Inferior parietal cortex (tissue), 1 donor: ENCODE measurements around the gene HYI.
A peak's percentile ranks its signal among the peaks of the same experiment; 100 is the strongest.

Experiments
- DNase-seq: peaks from one replicate; pipeline ENCODE4 v3.0.0-alpha.2; 2016; ENCODE audit errors: extremely low spot score

HYI gene

GRCh38 chr1:43444836-43445235 lies 8.9 kb downstream of the HYI start:
- DNase-seq, result no peak

- no peak for DNase-seq
These were observed 9.4 kb downstream of the HYI start for GRCh38 chr1:43444151-43444828.

GRCh38 chr1:43443197-43443946 lies 10.4 kb downstream of the HYI start:
- DNase-seq, result no peak

GRCh38 chr1:43442756-43443155 lies 11.0 kb downstream of the HYI start:
- DNase-seq, result no peak

- no peak for DNase-seq
These were observed 11.7 kb downstream of the HYI start for GRCh38 chr1:43441894-43442637.

- DNase-seq, result no peak
These were observed 12.4 kb downstream of the HYI start for GRCh38 chr1:43441166-43441893.

GRCh38 chr1:43440358-43440757 lies 13.4 kb downstream of the HYI start:
- no peak for DNase-seq

- DNase-seq, result no peak
These were observed 13.9 kb downstream of the HYI start for GRCh38 chr1:43439781-43440180.

- DNase-seq, result no peak
These were observed 14.7 kb downstream of the HYI start for GRCh38 chr1:43438953-43439581.

GRCh38 chr1:43438576-43438952 lies 15.2 kb downstream of the HYI start:
- no peak for DNase-seq

GRCh38 chr1:43438006-43438405 lies 15.7 kb downstream of the HYI start:
- DNase-seq, result no peak

GRCh38 chr1:43437031-43437973 lies 16.4 kb downstream of the HYI start:
- DNase-seq, result no peak

- DNase-seq, result no peak
These were observed 17.4 kb downstream of the HYI start for GRCh38 chr1:43436371-43436770.

GRCh38 chr1:43435146-43436145 lies 18.3 kb downstream of the HYI start:
- peak; percentile 13 for DNase-seq

GRCh38 chr1:43434256-43434655 lies 19.5 kb downstream of the HYI start:
- no peak for DNase-seq

GRCh38 chr1:43432907-43433306 lies 20.8 kb downstream of the HYI start:
- DNase-seq, result no peak

GRCh38 chr1:43432171-43432860 lies 21.4 kb downstream of the HYI start:
- DNase-seq, result no peak

- no peak for DNase-seq
These were observed 22.1 kb downstream of the HYI start for GRCh38 chr1:43431676-43432075.

GRCh38 chr1:43430831-43431230 lies 22.9 kb downstream of the HYI start:
- DNase-seq, result no peak
